Activated naive CD4-positive, alpha-beta T cell treated with anti-CD3 and anti-CD28 coated beads, Interleukin-2, amount 50 U/mL, for 16 hours (primary cell): Measurements from ENCODE around the gene USP8.
A peak's percentile ranks its signal among the peaks of the same experiment; 100 is the strongest.
"Not testable (repeated sequence)": the region's sequence is repeated elsewhere in the genome, so short reads cannot be mapped to it uniquely, and the experiment has no call there.

Source experiments
- DNase-seq: peaks from one replicate; pipeline ENCODE4 v3.0.0-alpha.2; 2020

Gene USP8

GRCh38 chr15:50424066-50424890 lies at the start of gene USP8:
Gene USP8 (plus strand): TSS chr15:50424405. CDS start chr15:50439074, 14,669 bp downstream.
- DNase-seq = peak; percentile 92

DNA sequence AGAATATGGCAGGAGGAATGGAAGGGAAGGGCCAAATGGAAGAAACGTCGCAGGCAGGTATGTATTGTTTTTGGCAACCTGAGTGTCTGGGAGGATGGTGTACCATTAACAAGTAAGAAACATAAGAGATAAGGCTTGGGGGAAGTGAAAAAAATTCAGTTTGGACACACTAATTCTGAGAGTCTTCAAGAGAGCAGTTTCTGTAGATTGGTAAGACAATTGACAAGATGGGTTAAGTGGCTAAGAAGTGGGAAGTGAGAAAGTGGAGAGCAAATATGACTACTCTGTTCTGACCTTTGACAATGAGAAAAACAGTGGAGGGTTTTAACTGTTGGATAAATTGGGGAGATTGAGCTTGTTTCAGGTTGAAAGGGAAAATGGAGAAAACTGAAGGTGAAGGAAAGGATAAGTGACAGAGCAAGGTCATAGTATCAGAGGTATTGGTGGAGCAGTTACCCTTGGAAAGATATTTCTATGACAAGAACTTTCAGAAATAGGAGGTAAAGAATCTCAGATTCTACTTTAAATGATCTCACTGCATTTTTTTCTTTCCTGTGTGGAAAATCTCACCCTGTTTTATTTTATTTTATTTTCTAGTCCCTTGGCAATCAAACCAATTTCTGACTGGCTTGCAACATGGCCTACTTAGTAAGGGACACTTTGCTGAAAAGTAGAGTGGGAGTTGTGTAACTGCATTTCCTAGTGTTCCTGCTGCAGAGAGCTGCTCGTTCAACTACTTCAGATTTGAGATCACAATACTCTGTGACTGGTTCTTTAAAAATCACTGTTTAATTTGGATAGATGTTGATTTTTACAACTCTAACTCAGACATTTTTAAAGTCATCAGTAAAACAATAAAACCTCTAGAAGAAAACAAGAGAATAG lies 46.1 kb upstream of the USP8 start:
- DNase-seq = no peak

GRCh38 chr15:50378776-50379175 lies 45.4 kb upstream of the USP8 start:
- DNase-seq = no peak

- DNase-seq = not testable (repeated sequence)
Measured at GRCh38 chr15:50379413-50379812, 44.8 kb upstream of the USP8 start.

DNA sequence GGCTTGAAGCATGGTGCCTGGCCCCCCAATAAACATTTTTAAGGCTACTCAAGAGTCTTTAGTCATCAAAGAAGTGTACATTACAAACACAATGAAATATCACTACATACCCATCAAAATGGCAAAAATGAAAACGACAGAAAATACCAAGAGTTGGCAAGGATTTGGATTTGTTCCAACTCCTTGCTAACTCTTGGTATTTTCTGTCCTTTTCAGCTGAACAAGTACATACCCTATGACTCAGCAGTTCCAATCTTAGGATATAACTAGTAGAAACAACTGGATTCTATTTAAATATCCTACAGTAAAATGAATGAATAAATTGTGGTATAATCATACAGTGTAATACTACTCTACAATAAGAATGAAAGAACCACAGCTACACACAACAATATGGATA lies 44.1 kb upstream of the USP8 start:
- DNase-seq = no peak

DNA sequence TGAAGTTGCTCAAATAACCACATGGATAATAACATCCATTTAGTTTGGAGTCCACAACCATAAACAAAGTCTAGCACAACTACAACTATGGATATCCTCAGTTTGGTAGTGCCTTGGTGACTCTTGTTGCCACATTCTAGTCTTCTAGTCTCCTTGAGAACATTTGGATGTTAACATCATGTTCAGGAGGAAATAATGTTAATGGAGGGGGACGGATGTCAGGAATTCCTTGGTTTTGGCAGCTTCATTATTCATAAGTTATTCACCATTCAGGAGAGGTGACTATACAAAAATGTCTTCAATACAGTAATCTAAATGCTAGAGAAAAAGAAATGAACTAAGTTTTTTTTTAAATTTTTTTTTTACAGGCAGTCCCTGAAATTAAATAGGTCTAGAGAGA lies 42.8 kb upstream of the USP8 start:
- no peak for DNase-seq

DNA sequence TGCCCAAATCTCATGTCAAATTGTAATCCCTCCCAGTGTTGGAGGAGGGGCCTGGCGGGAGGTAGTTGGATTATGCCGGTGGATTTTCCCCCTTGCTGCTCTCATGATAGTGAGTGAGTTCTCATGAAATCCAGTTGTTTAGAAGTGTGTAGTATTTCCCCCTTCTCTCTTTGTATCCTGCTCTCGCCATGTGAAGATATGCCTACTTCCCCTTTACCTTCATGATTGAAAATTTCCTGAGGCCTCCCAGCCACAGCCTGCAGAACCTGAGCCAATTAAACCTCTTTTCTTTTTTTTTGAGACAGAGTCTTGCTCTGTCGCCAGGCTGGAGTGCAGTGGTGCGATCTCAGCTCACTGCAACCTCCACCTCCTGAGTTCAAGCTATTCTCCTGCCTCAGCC lies 41.8 kb upstream of the USP8 start:
- DNase-seq = not testable (repeated sequence)

GRCh38 chr15:50390554-50391264 lies 33.5 kb upstream of the USP8 start:
- no peak for DNase-seq

- DNase-seq = not testable (repeated sequence)
Measured at GRCh38 chr15:50391561-50391960, 32.6 kb upstream of the USP8 start.

DNA sequence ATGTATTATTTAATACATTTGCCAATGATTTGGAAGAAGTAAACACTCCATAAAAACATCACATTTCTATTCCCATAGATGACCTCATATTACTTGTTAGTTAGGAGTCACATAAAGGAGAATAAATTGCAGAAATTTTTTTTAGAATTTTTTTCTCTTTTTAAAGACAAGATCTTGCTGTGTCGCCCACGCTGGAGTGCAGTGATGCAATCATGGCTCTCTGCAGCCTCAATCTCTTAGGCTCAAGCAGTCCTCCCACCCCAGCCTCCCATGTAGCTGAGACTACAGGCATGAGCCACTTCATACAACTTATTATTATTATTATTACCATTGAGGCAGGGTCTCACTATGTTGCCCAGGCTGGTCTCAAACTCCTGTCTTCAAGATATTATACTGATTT lies 12.3 kb upstream of the USP8 start:
- DNase-seq = no peak

- no peak for DNase-seq
Measured at GRCh38 chr15:50414624-50415023, 9.6 kb upstream of the USP8 start.

DNA sequence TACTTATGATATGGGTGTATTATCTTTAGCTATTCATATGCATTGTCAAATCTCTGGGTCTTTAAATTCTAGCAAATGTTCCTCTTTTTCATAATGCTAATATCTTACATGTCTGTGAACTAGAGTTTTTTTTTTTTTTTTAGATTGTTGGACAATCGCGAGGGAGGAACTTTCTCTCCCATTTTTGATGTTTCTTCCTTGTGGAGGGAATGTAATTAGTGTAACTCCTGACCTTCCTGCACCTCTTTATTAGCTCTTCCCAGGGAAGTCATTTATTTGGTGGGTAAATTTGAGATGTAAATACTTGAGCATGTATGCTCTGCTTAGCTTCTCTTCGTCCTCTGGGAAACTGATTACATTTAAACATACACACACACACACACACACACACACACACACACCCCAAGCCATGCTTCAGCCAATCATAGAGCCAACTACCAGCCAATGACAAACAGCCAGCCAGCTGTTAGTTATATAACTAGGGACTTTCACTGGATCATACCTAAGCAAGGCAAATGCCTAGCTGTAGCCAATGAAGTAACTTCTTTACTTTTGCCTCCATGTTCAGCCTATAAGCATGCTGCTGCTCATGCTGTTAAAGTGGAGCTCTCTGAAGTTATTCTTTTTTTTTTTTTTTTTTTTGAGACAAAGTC lies 8.3 kb upstream of the USP8 start:
- no peak for DNase-seq

DNA sequence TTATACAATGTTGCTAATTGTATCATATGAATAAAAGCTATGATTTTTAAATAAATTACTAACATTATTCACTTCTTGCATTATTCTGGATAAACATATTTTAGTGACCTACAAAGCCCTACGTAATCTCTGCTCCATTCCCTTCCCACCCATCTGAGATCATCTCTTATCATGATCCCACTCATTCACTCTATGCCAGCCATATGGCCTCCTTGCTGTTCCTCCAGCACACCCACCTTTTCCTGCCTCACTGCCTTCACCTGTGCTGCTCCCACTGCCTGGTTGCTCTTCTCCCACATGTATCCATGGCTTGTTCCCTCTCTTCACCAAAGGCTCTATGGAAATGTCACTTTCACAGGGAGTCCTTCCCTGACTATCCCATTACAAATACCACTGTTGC lies 7.3 kb upstream of the USP8 start:
- DNase-seq = no peak

GRCh38 chr15:50418041-50418583 lies 6.1 kb upstream of the USP8 start:
- no peak for DNase-seq

DNA sequence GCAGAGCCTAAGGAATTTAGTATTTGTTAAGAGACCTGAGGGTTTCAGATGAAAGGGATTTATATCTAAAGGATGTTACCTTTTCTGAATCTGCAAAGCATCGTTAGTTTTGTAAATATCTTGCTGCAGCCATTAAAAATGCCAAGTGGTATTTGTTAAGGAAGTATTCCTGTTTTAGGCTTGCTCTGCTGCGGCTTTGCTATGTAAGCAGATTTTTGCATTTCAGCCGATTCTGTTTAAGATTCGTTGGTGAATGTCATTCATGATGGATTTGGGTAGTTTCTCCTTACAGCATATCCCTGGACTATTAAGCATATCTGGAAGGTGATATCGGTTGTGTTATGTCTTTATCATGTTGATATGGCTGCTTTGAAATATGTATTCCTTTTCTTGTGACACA lies 1.0 kb downstream of the USP8 start:
- no peak for DNase-seq

- DNase-seq = not testable (repeated sequence)
Measured at GRCh38 chr15:50425678-50426246, 1.6 kb downstream of the USP8 start.

- no peak for DNase-seq
Measured at GRCh38 chr15:50426428-50426827, 2.2 kb downstream of the USP8 start.

- no peak for DNase-seq
Measured at GRCh38 chr15:50431204-50431603, 7.0 kb downstream of the USP8 start.

DNA sequence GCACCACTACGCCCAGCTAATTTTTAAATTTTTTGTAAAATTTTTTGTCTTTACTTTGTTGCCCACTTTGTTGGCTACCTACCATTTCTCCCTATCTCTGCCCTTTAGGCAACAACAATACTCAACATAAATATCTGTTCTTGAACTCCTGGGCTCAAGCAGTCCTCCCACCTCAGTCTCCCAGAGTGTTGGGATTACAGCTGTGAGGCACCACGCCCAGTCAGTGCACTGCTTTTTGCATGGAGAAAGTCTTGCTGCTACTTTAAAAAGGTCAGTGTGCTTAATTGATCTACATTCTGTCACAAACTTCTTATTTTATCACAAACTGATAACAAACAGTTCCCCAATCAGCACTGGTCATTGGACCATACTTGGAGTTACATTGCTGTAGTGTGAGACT lies 8.0 kb downstream of the USP8 start:
- DNase-seq = no peak

GRCh38 chr15:50435772-50436171 lies 11.6 kb downstream of the USP8 start:
- DNase-seq = no peak

GRCh38 chr15:50438251-50438650 lies 14.0 kb downstream of the USP8 start:
- DNase-seq = no peak

DNA sequence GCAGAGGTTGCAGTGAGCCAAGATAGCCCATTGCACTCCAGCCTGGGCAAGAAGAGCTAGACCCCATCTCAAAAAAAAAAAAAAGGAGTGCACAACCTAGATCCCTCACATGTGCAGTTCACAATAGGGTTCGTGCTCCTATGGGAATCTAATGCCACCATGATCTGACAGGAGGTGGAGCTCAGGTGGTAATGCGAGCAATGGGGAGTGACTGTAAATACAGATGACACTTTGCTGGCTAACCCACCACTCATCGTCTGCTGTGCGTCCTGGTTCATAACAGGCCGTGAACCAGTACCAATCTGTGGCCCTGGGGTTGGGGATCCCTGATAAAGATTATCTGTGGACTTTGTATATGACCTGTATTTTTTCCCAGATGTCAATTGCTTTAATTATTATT lies 16.7 kb downstream of the USP8 start:
- no peak for DNase-seq
